GM12878 (cell line): ENCODE measurements around the gene REXO1. TPM values are rescaled to one million over a fixed set of nuclear protein-coding genes. Genes with fewer than 3 reads are reported as not detected.
A peak's percentile ranks its signal among the peaks of the same experiment; 100 is the strongest.

Experiments
- ATAC-seq: fragments of 200-7000 bp; cut with Tn5 transposase; 3 replicates; pipeline ENCODE4 v1.9.1; 2020; ENCODE audit warnings: mild to moderate bottlenecking, moderate library complexity
- BruUV-seq: library from RNA; stranded (reverse); fragments of 400-500 nt; replicated peaks from 2 replicates; lab custom pipeline; 2021; lab: Mats Ljungman, UMichigan
- CTCF ChIA-PET: fragments of 300-600 bp; sonication (Branson Sonifier 250); formaldehyde crosslinking; extraction: SDS; loops from one replicate; lab custom pipeline; 2021; ENCODE audit warnings: inconsistent platforms; lab: Yijun Ruan, JAX
- POLR2A ChIA-PET: fragments of 350-600 bp; formaldehyde crosslinking; extraction: SDS; loops from one replicate; lab custom pipeline; 2021; ENCODE audit warnings: inconsistent platforms; lab: Charles Lee
- RAD21 ChIA-PET: fragments of 300-600 bp; sonication (Branson Sonifier 250); formaldehyde crosslinking; loops from one replicate; lab custom pipeline; 2023; ENCODE audit warnings: antibody characterized with exemption; ENCODE audit not compliant: unreplicated experiment; lab: Charles Lee
- SMC1A ChIA-PET: fragments of 300-600 bp; sonication (Branson Sonifier 250); formaldehyde crosslinking; loops from one replicate; lab custom pipeline; 2023; ENCODE audit not compliant: unreplicated experiment, uncharacterized antibody; lab: Charles Lee
- DNase-seq: peaks from one replicate; pipeline ENCODE4 v3.0.0-alpha.2; 2011; ENCODE audit warnings: low read depth, low spot score
- FAIRE-seq: peaks from 3 replicates; lab custom pipeline; 2011; peaks lifted over from hg19 to GRCh38; lab: Jason Lieb, UNC
- H2AFZ ChIP-seq: 2 replicates; pipeline ENCODE4 v1.6.0; 2011; ENCODE audit warnings: low read depth, low read length, control low read depth; ENCODE audit not compliant: control insufficient read depth
- H3K27ac ChIP-seq: 2 replicates; pipeline ENCODE4 v1.5.1; 2011; ENCODE audit warnings: control low read depth; ENCODE audit not compliant: control insufficient read depth, insufficient read depth
- H3K27me3 ChIP-seq, 2 experiments: replicated peaks in 1 of 2; 2 replicates each; pipeline versions ENCODE4 v1.6.0 to v1.6.1; 2011; ENCODE audit warnings: low read length in 1 of 2; ENCODE audit not compliant: control insufficient read depth in 2 of 2, insufficient read depth in 2 of 2
- H3K36me3 ChIP-seq, 2 experiments: 2 replicates each; pipeline ENCODE4 v1.5.1; 2011; ENCODE audit warnings: low read length in 1 of 2; ENCODE audit not compliant: control insufficient read depth in 2 of 2, insufficient read depth in 2 of 2
- H3K4me1 ChIP-seq: 2 replicates; pipeline ENCODE4 v1.6.1; 2011; ENCODE audit warnings: mild to moderate bottlenecking, low read length, moderate library complexity, mixed read lengths; ENCODE audit not compliant: control insufficient read depth, insufficient read depth
- H3K4me2 ChIP-seq: 2 replicates; pipeline ENCODE4 v1.6.0; 2011; ENCODE audit warnings: control low read depth; ENCODE audit not compliant: control insufficient read depth, insufficient read depth
- H3K4me3 ChIP-seq: fragments of 200-600 bp; sonication (generic); 2 replicates; pipeline ENCODE4 v1.5.1; 2016
- H3K79me2 ChIP-seq: 2 replicates; pipeline ENCODE4 v1.6.0; 2011; ENCODE audit warnings: low read length; ENCODE audit not compliant: control insufficient read depth, insufficient read depth
- H3K9ac ChIP-seq: 2 replicates; pipeline ENCODE4 v1.8.0; 2011; ENCODE audit warnings: low read length, control low read depth, mixed read lengths; ENCODE audit not compliant: control insufficient read depth, insufficient read depth
- H3K9me3 ChIP-seq: replicated peaks from 3 replicates; pipeline ENCODE4 v1.5.1; 2011; ENCODE audit warnings: mild to moderate bottlenecking, low read length; ENCODE audit not compliant: control insufficient read depth, insufficient read depth
- H4K20me1 ChIP-seq: 2 replicates; pipeline ENCODE4 v1.6.0; 2011; ENCODE audit not compliant: control insufficient read depth, insufficient read depth
- DPF2 ChIP-seq: fragments of 450-650 bp; IDR thresholded peaks from 2 replicates; pipeline ENCODE4 v1.6.1; 2017; ENCODE audit warnings: mild to moderate bottlenecking
- HDAC6 ChIP-seq: fragments of 200-600 bp; sonication (generic); IDR thresholded peaks from one replicate; pipeline ENCODE4 v1.8.0; 2017; ENCODE audit warnings: antibody characterized with exemption; ENCODE audit not compliant: unreplicated experiment
- HDGF ChIP-seq: fragments of 450-650 bp; IDR thresholded peaks from 2 replicates; pipeline ENCODE4 v1.6.1; 2016; ENCODE audit warnings: antibody characterized with exemption
- KAT2A ChIP-seq: conservative IDR thresholded peaks from 2 replicates; pipeline ENCODE4 v1.6.1; 2011; ENCODE audit warnings: low read depth, low read length; ENCODE audit not compliant: control insufficient read depth
- LARP7 ChIP-seq: fragments of 450-650 bp; IDR thresholded peaks from 2 replicates; pipeline ENCODE4 v1.6.1; 2017; ENCODE audit warnings: mild to moderate bottlenecking
- MTA2 ChIP-seq: fragments of 450-650 bp; IDR thresholded peaks from 2 replicates; pipeline ENCODE4 v1.6.1; 2016; ENCODE audit warnings: low read depth, mild to moderate bottlenecking, moderate library complexity
- NR2C2 ChIP-seq: IDR thresholded peaks from 2 replicates; pipeline ENCODE4 v1.6.1; 2011; ENCODE audit warnings: borderline replicate concordance, low read depth; ENCODE audit not compliant: control insufficient read depth, insufficient read length
- NR2F1 ChIP-seq: fragments of 450-650 bp; conservative IDR thresholded peaks from 2 replicates; pipeline ENCODE4 v1.6.1; 2017; ENCODE audit warnings: mild to moderate bottlenecking
- PKNOX1 ChIP-seq: fragments of 450-650 bp; IDR thresholded peaks from 2 replicates; pipeline ENCODE4 v1.6.1; 2016; ENCODE audit warnings: mild to moderate bottlenecking
- POLR2AphosphoS5 ChIP-seq: IDR thresholded peaks from 2 replicates; pipeline ENCODE4 v1.6.1; 2011; ENCODE audit warnings: mild to moderate bottlenecking, low read length, inconsistent platforms
- PRDM15 ChIP-seq: fragments of 450-650 bp; formaldehyde crosslinking; IDR thresholded peaks from 2 replicates; pipeline ENCODE4 v1.4.0; 2020; ENCODE audit warnings: mild to moderate bottlenecking, moderate library complexity
- RAD21 ChIP-seq: IDR thresholded peaks from 2 replicates; pipeline ENCODE4 v1.6.1; 2011; ENCODE audit warnings: mild to moderate bottlenecking, low read depth, low read length, moderate library complexity; ENCODE audit not compliant: insufficient read depth
- RB1 ChIP-seq: fragments of 450-650 bp; formaldehyde crosslinking; IDR thresholded peaks from 2 replicates; pipeline ENCODE4 v1.6.1; 2017; ENCODE audit warnings: mild to moderate bottlenecking, borderline replicate concordance
- SMARCA5 ChIP-seq: fragments of 450-650 bp; IDR thresholded peaks from 2 replicates; pipeline ENCODE4 v1.6.1; 2017; ENCODE audit warnings: mild to moderate bottlenecking
- SMC3 ChIP-seq: IDR thresholded peaks from 2 replicates; pipeline ENCODE4 v1.6.1; 2011; ENCODE audit warnings: low read length, improper control_type of control experiment, borderline replicate concordance
- STAT3 ChIP-seq: IDR thresholded peaks from 2 replicates; pipeline ENCODE4 v1.6.1; 2011; ENCODE audit warnings: low read depth, low read length, improper control_type of control experiment
- WRNIP1 ChIP-seq: IDR thresholded peaks from 2 replicates; pipeline ENCODE4 v1.6.1; 2011; ENCODE audit warnings: low read depth, low read length, improper control_type of control experiment, borderline replicate concordance
- YBX1 ChIP-seq: fragments of 450-650 bp; IDR thresholded peaks from 2 replicates; pipeline ENCODE4 v1.6.1; 2016; ENCODE audit warnings: antibody characterized with exemption
- ZNF24 ChIP-seq: fragments of 450-650 bp; IDR thresholded peaks from 2 replicates; pipeline ENCODE4 v1.6.1; 2017; ENCODE audit warnings: antibody characterized with exemption, mild to moderate bottlenecking
- ZNF622 ChIP-seq: fragments of 450-650 bp; IDR thresholded peaks from 2 replicates; pipeline ENCODE4 v1.6.1; 2017; ENCODE audit warnings: mild to moderate bottlenecking, inconsistent platforms
- ZSCAN29 ChIP-seq: fragments of 450-650 bp; IDR thresholded peaks from 2 replicates; pipeline ENCODE4 v1.6.1; 2017; ENCODE audit warnings: mild to moderate bottlenecking, moderate library complexity
- WGBS: methylation state at CpG from one replicate; pipeline ENCODE4 v1.1.6; 2016; ENCODE audit warnings: low lambda C conversion rate; ENCODE audit not compliant: insufficient replicate concordance, insufficient coverage; ENCODE audit errors: missing lambda C conversion rate; 5-methylcytosine and 5-hydroxymethylcytosine counted together
- in situ Hi-C: fragments of 300-500 bp; cut with MboI; formaldehyde crosslinking; loops from 9 replicates; pipeline ENCODE4 v1.14.3; 2018; ENCODE audit warnings: mixed read lengths
- intact Hi-C: fragments of 100-400 bp; cut with micrococcal nuclease; formaldehyde crosslinking; loops from one replicate; pipeline ENCODE4 v1.14.2; 2022; ENCODE audit not compliant: unreplicated experiment
- polyA plus RNA-seq, 11 experiments: library from polyadenylated mRNA; depleted of rRNA in 4 of 11; unstranded in 6 of 11; stranded (reverse) in 5 of 11; fragments of >200 nt; fragmentation: Nextera tagmentation in 4 of 11; fragmentation: Illumina TruSeq in 1 of 11; extraction: Ambion mirVana in 4 of 11; extraction: Trizol in 1 of 11; gene quantifications; 1 replicate in 1 of 11; 2 replicates in 10 of 11; pipeline versions ENCODE4 v1.2.1 to v1.2.3, GENCODE V29; 2011 to 2016; ENCODE audit warnings: inconsistent platforms in 2 of 11, missing spikeins in 2 of 11, low read depth in 1 of 11
- total RNA-seq, 4 experiments: library from RNA; depleted of rRNA in 3 of 4; stranded (reverse); fragments of >200 nt in 3 of 4; fragmentation: Illumina TruSeq in 1 of 4; extraction: Trizol in 1 of 4; gene quantifications; 2 replicates each; pipeline versions ENCODE4 v1.2.1 to v1.2.3, GENCODE V29; 2013 to 2021

Gene REXO1
- total and polyA plus RNA-seq, 10 of the 15 experiments (the other 5 are each of a cell fraction or from before 2014, with no cell fraction given): 0.03 to 45.2 (median 8.4) TPM

GRCh38 chr19:1847684-1848398, 442 bp downstream of the REXO1 start (continued):
- TF ChIP-seq HDAC6 (no peak), YBX1 (no peak), WRNIP1 (no peak), SMARCA5 (0 out of 2 replicates have a peak, but pooled peaks have one; percentile 37), ZSCAN29 (no peak), STAT3 (no peak), PKNOX1 (peak; percentile 15; the same call in 1 of the 2 replicates), ZNF622 (no peak), ZNF24 (no peak)

- H3K9ac ChIP-seq: peak overlapping the region; percentile 98
- intact Hi-C loops (no loop called here), in situ Hi-C loops (no loop called here)
- RAD21 ChIA-PET: no interaction called here
- H4K20me1 ChIP-seq: peaks cover 3% of the 10 kb centered on the region; the same call in 1 of the 2 replicates
- H3K4me2 ChIP-seq: peak overlapping the region; percentile 97
- POLR2A ChIA-PET: interaction anchor here (0.5 to 1.0 kb wide), 2 partner anchors 9 to 145 kb away, joined by 3 read pairs; no protein-coding TSS in a partner anchor
- no peaks in the 10 kb centered on the region for H3K27me3 ChIP-seq
- peaks cover 57% of the 10 kb centered on the region for H3K79me2 ChIP-seq
- H3K4me3 ChIP-seq: peak overlapping the region; percentile 89
- FAIRE-seq (no peak), DNase-seq (no peak), ATAC-seq (no peak)
- peak overlapping the region; percentile 100 for H3K27ac ChIP-seq
- no peaks in the 10 kb centered on the region for H3K9me3 ChIP-seq
- 2% methylated on average over 11 of the region's 12 CpGs for WGBS
- peaks cover 22% of the 10 kb centered on the region for H3K4me1 ChIP-seq
- CTCF ChIA-PET: interaction anchor here (0.7 to 2.6 kb wide), 2 partner anchors 9 to 21 kb away, joined by 3 to 13 read pairs; no protein-coding TSS in a partner anchor
- SMC1A ChIA-PET: interaction anchor here (1.4 kb wide), 1 partner anchor 10 kb away, joined by 3 read pairs; no protein-coding TSS in a partner anchor
- BruUV-seq: TSS peak; percentile 61
- H2AFZ ChIP-seq: no peak overlapping the region
- peaks cover 0 to 6% of the 10 kb centered on the region in 2 experiments; a peak in 3 of 4 replicates for H3K36me3 ChIP-seq
- TF ChIP-seq YBX1 (no peak), MTA2 (no peak), NR2F1 (no peak), PRDM15 (CRISPR knock-in tag) (no peak), POLR2AphosphoS5 (no peak), SMC3 (no peak), HDGF (no peak), RAD21 (no peak), DPF2 (no peak), NR2C2 (no peak), KAT2A (no peak), LARP7 (no peak), RB1 (no peak)
Observed at GRCh38 chr19:1847348-1847683, 967 bp downstream of the REXO1 start.
